ENCODE data around the gene RNASE1.
"Not testable (repeated sequence)": the region's sequence is repeated elsewhere in the genome, so short reads cannot be mapped to it uniquely, and the experiment has no call there.

The RNASE1 gene

GRCh38 chr14:20827326-20827725, 24.7 kb upstream of the RNASE1 start:
- H3K4me3 Mint-ChIP-seq: peak overlapping the region; percentile 87
- H3K36me3 Mint-ChIP-seq (ENCODE audit: low read depth): peaks cover 29% of the 10 kb centered on the region
- H3K27ac Mint-ChIP-seq: peak overlapping the region; percentile 88
- TF ChIP-seq CTCF (IDR thresholded peaks at IDR 0.05): no peak
- H3K4me1 Mint-ChIP-seq: peaks cover 35% of the 10 kb centered on the region
- no peak for DNase-seq
- peaks cover 3% of the 10 kb centered on the region for H3K27me3 Mint-ChIP-seq (ENCODE audit: low read depth, poor library complexity)
- H3K9me3 Mint-ChIP-seq: peaks cover 13% of the 10 kb centered on the region

DNA sequence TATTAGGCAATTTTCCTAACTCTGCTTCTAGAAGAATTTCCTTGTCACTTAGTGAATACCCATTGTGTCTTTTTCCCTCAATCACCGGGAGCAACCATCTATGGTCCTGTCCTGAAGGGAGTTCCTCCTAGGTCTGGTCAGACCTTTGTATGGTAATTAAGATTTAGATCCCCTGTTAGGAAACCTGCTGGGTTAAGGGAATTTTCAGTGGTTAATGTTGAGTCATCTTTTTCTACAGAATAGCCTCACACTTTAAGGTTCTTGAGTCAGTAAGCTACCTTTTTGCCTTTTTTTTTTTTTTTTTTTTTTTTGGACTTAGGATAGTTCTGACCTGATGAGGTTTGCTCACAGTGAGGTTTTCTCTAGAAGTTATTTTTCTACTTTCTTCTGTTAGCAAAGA, 24.0 kb upstream of the RNASE1 start:
- not testable (repeated sequence) for DNase-seq; H3K27me3 Mint-ChIP-seq (ENCODE audit: low read depth, poor library complexity); H3K27ac Mint-ChIP-seq
- Mint-ChIP-seq H3K4me3 (peak overlapping the region; percentile 87), H3K36me3 (ENCODE audit: low read depth) (peaks cover 29% of the 10 kb centered on the region), H3K9me3 (peaks cover 13% of the 10 kb centered on the region), H3K4me1 (peaks cover 41% of the 10 kb centered on the region)

DNA sequence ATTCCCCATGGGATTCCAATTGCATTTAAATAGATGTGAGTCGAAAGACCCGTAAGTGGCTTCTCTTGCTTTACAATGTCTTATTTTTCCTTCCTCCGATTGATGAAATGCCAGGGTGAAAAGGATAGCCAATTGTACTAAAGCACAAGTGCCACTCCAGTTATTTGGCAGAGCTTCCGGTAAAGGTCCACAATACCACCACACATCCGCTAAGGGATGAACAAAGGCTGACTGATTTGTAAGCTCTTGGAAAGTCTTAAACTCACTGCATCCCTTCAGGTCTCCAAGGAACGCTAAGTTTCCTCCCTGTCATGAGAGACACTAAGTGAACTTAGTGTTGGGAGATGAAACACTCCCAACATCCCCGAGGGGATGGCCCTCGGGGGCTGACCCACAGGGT, 21.2 kb upstream of the RNASE1 start:
- DNase-seq: no peak
- Mint-ChIP-seq H3K9me3 (peaks cover 24% of the 10 kb centered on the region), H3K27me3 (ENCODE audit: low read depth, poor library complexity) (peaks cover 3% of the 10 kb centered on the region), H3K4me3 (no peak overlapping the region), H3K27ac (no peak overlapping the region), H3K4me1 (peaks cover 53% of the 10 kb centered on the region), H3K36me3 (ENCODE audit: low read depth) (peaks cover 44% of the 10 kb centered on the region)
- no peak for TF ChIP-seq CTCF (IDR thresholded peaks at IDR 0.05)

DNA sequence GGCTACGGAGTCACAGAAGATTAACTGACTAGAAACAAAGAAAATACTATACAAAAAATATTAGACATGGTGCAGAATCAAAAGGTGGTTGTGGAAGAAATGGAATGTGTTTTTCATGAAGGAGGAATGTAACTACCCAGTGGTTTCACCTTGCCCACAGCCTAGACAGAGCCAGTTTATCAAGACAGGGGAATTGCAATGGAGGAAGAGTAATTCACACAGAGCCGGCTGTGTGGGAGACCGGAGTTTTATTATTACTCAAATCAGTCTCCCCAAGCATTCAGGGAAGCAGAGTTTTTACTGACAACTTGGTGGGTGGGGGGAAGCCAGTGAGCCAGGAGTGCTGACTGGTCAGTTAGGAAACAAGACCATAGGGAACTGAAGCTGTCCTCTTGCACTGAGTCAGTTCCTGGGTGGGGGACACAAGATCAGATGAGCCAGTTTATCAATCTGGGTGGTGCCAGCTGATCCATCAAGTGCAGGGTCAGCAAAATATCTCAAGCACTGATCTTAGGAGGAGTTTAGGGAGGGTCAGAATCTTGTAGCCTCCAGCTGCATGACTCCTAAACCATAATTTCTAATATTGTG, 19.0 kb upstream of the RNASE1 start:
- H3K27me3 Mint-ChIP-seq (ENCODE audit: low read depth, poor library complexity); DNase-seq; H3K4me3 Mint-ChIP-seq; H3K27ac Mint-ChIP-seq: not testable (repeated sequence)
- peaks cover 15% of the 10 kb centered on the region for H3K9me3 Mint-ChIP-seq
- H3K36me3 Mint-ChIP-seq (ENCODE audit: low read depth): peaks cover 39% of the 10 kb centered on the region
- peaks cover 52% of the 10 kb centered on the region for H3K4me1 Mint-ChIP-seq

DNA sequence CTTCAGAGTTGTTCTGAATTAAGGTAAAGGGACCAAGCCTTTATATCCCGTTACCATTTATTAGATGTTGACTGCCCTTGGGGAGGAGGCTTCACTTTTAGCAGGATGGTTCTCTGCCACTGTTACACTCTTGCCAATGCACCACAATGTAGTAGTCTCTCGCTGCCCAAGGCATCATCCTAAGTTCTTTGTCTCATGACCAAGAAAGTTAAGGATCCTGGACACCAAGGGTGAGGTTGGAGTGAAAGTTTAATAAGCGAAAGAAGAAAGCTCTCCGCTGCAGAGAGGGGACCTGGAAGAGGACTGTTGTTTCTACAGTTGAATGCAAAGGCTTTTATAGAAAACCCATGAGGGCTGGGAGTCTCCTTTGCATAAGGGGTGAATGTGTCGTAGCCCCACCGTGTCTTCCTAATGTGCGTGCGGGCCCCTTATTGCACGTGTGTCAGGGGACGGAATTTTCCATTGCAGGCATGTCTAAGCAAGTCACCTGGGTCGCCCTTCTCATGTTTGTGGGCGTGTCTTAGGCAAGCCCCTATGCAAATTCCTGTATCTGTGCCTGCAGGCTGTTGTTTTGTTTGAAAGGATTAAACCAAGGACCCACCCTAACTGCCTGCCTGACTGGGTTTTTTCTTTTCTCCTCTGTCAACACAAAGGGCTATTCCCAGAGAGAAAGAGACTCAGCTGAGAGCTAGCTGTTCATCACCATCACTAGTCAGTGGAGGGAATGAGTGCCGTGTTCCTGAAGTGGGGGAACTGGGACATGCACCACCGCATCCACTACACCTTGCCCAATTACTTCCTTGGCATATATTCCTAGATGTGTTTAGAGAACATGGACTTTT, 17.6 kb upstream of the RNASE1 start:
- no peak for TF ChIP-seq CTCF (IDR thresholded peaks at IDR 0.05)
- peaks cover 15% of the 10 kb centered on the region for H3K9me3 Mint-ChIP-seq
- H3K27ac Mint-ChIP-seq: peak overlapping the region; percentile 91
- peaks cover 6% of the 10 kb centered on the region for H3K27me3 Mint-ChIP-seq (ENCODE audit: low read depth, poor library complexity)
- DNase-seq: no peak
- H3K36me3 Mint-ChIP-seq (ENCODE audit: low read depth): peaks cover 39% of the 10 kb centered on the region
- H3K4me1 Mint-ChIP-seq: peaks cover 55% of the 10 kb centered on the region
- H3K4me3 Mint-ChIP-seq: no peak overlapping the region

DNA sequence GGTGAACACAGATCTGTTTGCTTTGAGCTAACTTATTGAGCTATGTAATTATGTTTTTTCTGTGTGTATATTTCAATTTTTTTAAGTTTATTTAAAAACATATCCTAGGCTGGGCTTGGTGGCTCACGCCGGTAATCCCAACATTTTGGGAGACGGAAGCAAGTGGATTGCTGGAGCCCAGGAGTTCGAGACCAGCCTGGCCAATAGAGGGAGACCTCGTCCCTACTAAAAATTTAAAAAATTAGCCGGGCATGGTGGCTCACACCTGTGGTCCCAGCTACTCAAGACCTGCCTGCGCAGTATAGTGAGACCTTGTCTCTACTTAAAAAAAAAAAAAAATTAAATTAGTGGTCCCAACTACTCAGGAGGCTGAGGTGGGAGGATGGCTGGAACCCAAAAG, 16.2 kb upstream of the RNASE1 start:
- peaks cover 50% of the 10 kb centered on the region for H3K4me1 Mint-ChIP-seq
- no peak for DNase-seq
- H3K36me3 Mint-ChIP-seq (ENCODE audit: low read depth): peaks cover 37% of the 10 kb centered on the region
- no peak overlapping the region for H3K4me3 Mint-ChIP-seq
- H3K9me3 Mint-ChIP-seq: peaks cover 15% of the 10 kb centered on the region
- peaks cover 3% of the 10 kb centered on the region for H3K27me3 Mint-ChIP-seq (ENCODE audit: low read depth, poor library complexity)
- TF ChIP-seq CTCF (IDR thresholded peaks at IDR 0.05): no peak
- no peak overlapping the region for H3K27ac Mint-ChIP-seq

DNA sequence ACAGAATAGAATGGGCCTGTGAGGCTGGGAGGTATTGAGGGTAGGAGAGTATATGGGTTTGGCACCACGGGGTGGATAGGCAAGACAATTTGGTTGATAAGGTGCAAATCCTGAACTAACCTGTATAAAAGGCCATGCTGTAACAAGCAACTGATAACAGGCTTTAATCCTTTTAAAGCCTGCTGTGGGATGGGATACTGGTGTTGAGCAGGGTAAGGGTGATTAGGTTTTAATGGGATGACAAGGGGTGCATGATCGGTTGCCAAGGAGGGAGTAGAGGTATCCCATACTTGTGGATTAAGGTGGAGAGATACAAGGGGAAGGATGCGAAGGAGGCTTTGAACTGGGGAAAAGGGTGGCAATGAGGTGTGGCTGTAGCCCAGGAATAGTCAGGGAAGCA, 13.3 kb upstream of the RNASE1 start:
- not testable (repeated sequence) for H3K4me3 Mint-ChIP-seq; H3K27ac Mint-ChIP-seq; H3K27me3 Mint-ChIP-seq (ENCODE audit: low read depth, poor library complexity); DNase-seq
- H3K4me1 Mint-ChIP-seq: peaks cover 49% of the 10 kb centered on the region
- peaks cover 21% of the 10 kb centered on the region for H3K36me3 Mint-ChIP-seq (ENCODE audit: low read depth)
- H3K9me3 Mint-ChIP-seq: peaks cover 15% of the 10 kb centered on the region
